ENCODE data around the gene TSPAN18. TPM values are rescaled to one million over a fixed set of nuclear protein-coding genes. Genes with fewer than 3 reads are reported as not detected.

The TSPAN18 gene
- total RNA-seq, 1 experiment from 2014 or later, result 1.8 TPM

DNA sequence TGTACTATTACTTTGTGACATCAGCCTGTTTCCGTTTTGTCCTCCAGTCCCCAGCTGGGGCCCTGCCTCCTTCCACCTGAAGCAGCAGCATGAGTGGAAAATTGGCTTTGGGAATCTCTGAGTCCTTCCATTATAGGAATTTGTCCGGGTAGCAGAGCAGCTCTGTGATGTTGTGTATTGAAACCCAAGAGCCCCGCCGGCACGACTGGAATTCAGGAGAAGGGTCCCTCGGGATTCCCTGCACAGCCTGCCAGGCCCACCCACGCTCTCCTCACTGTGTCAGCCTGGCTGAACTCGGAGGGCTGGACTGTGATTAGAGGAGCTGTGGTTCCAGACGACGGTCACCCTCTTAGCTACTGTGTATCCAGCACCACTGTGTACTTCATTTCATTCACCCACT lies 18.8 kb upstream of the TSPAN18 start:
- Histone ChIP-seq H3K9ac (ENCODE audit: low read length) (no peak overlapping the region), H3K9me3 (ENCODE audit: low read length) (no peaks in the 10 kb centered on the region), H3K9me2 (replicated peaks; ENCODE audit: insufficient read depth, low read length) (no peaks in the 10 kb centered on the region), H3K79me2 (ENCODE audit: low read length) (no peaks in the 10 kb centered on the region), H3K4me1 (ENCODE audit: low read length) (no peaks in the 10 kb centered on the region), H4K20me1 (ENCODE audit: insufficient read depth, low read depth, low read length) (no peaks in the 10 kb centered on the region), H3K4me2 (ENCODE audit: low read depth, low read length, poor library complexity, severe bottlenecking) (no peak overlapping the region), H3K27me3 (ENCODE audit: low read length) (no peaks in the 10 kb centered on the region), H3K4me3 (ENCODE audit: low read length) (no peak overlapping the region), H3K27ac (ENCODE audit: low read length) (no peak overlapping the region), H3K36me3 (ENCODE audit: insufficient read depth, low read length) (no peaks in the 10 kb centered on the region), H2AFZ (ENCODE audit: low read length) (no peak overlapping the region)
- no peak for DNase-seq

DNA sequence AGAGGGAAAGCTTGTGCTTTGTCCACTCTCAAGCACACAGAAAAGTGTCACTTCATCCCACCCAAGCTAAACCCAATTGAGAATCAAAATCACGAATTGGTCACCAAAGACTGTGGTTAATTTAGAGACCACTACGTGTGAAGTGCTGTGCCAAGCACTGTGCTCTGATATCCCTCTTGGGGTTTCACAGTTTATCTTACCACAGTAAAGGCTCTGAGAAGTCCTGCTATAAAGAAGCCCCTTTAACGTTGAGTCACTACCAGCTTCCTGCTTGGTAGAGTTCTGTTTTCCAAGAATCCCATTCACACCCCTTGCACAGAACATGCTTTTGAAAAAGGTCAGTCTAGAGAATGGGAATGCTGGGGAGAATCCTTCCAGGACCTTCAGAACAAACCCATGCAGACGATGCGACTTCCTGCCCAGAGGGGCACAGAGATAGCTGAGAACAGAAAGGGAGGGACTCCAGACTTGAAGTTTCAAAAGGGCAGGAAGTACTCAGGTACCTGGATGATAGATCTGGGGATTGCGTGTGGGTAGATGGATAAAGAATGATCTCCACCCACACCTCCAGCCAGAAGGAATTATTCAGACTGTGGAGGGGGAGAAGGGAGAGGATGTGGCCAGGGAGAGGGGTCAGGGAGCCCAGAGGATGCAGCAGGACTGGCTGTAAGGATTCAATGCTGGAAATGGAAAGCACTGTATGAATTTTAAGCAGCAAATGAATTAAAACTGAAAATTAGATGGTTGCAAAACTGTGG lies 18.1 kb upstream of the TSPAN18 start:
- H3K4me1 ChIP-seq (ENCODE audit: low read length), result no peaks in the 10 kb centered on the region
- no peak overlapping the region for H3K4me2 ChIP-seq (ENCODE audit: low read depth, low read length, poor library complexity, severe bottlenecking)

DNA sequence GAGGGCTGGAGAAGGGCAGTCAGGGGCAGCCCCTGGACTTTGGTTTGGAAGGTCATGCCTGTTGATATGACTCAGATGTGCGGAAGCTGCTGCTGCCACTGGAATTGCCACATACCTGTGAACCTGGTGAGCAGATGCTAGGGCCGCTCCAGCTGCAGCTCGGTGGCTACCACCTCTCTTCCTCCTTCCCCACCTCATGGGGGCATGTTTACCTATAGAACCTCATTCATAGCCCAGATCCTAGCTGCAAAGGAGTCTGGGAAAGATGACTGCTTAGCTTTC lies 17.5 kb upstream of the TSPAN18 start:
- Histone ChIP-seq H2AFZ (ENCODE audit: low read length) (no peak overlapping the region), H3K36me3 (ENCODE audit: insufficient read depth, low read length) (no peaks in the 10 kb centered on the region), H3K9ac (ENCODE audit: low read length) (no peak overlapping the region), H3K4me2 (ENCODE audit: low read depth, low read length, poor library complexity, severe bottlenecking) (no peak overlapping the region), H3K9me2 (replicated peaks; ENCODE audit: insufficient read depth, low read length) (no peaks in the 10 kb centered on the region), H3K9me3 (ENCODE audit: low read length) (no peaks in the 10 kb centered on the region), H3K27ac (ENCODE audit: low read length) (no peak overlapping the region), H3K4me3 (ENCODE audit: low read length) (no peak overlapping the region), H4K20me1 (ENCODE audit: insufficient read depth, low read depth, low read length) (no peaks in the 10 kb centered on the region), H3K27me3 (ENCODE audit: low read length) (no peaks in the 10 kb centered on the region), H3K79me2 (ENCODE audit: low read length) (no peaks in the 10 kb centered on the region), H3K4me1 (ENCODE audit: low read length) (no peaks in the 10 kb centered on the region)
- no peak for DNase-seq

More for the DNA sequence above, 18.1 kb upstream of the TSPAN18 start:
- Histone ChIP-seq H3K9ac (ENCODE audit: low read length) (no peak overlapping the region), H3K36me3 (ENCODE audit: insufficient read depth, low read length) (no peaks in the 10 kb centered on the region), H3K79me2 (ENCODE audit: low read length) (no peaks in the 10 kb centered on the region), H3K27ac (ENCODE audit: low read length) (no peak overlapping the region), H4K20me1 (ENCODE audit: insufficient read depth, low read depth, low read length) (no peaks in the 10 kb centered on the region), H3K9me3 (ENCODE audit: low read length) (no peaks in the 10 kb centered on the region), H3K27me3 (ENCODE audit: low read length) (no peaks in the 10 kb centered on the region), H3K4me3 (ENCODE audit: low read length) (no peak overlapping the region), H3K9me2 (replicated peaks; ENCODE audit: insufficient read depth, low read length) (no peaks in the 10 kb centered on the region), H2AFZ (ENCODE audit: low read length) (no peak overlapping the region)
- DNase-seq, result no peak

DNA sequence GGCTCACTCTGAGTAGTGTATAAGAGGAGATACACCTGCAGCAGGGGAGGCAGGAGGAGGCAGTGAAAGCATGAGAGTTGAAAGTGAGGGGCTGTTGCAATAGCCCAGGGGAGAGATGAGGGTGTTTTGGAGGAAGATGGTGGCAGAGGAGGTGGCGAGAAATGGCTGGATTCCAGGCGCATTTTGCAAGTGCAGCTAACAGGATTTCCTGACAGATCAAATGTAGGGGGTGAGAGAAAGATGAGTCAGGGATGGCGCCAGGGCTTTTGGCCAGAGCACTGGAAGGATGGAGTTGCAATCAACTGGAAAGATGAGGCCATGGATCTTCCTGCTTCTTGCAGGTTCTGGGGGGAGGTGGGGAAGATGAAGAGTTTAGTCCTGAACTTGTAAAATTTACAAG lies 16.8 kb upstream of the TSPAN18 start:
- H3K79me2 ChIP-seq (ENCODE audit: low read length), result no peaks in the 10 kb centered on the region
- H2AFZ ChIP-seq (ENCODE audit: low read length), result no peak overlapping the region
- no peak overlapping the region for H3K27ac ChIP-seq (ENCODE audit: low read length)
- no peaks in the 10 kb centered on the region for H4K20me1 ChIP-seq (ENCODE audit: insufficient read depth, low read depth, low read length)
- no peak overlapping the region for H3K9ac ChIP-seq (ENCODE audit: low read length)
- H3K4me2 ChIP-seq (ENCODE audit: low read depth, low read length, poor library complexity, severe bottlenecking), result no peak overlapping the region
- no peaks in the 10 kb centered on the region for H3K9me3 ChIP-seq (ENCODE audit: low read length)
- no peaks in the 10 kb centered on the region for H3K9me2 ChIP-seq (replicated peaks; ENCODE audit: insufficient read depth, low read length)
- no peaks in the 10 kb centered on the region for H3K36me3 ChIP-seq (ENCODE audit: insufficient read depth, low read length)
- no peaks in the 10 kb centered on the region for H3K27me3 ChIP-seq (ENCODE audit: low read length)
- H3K4me3 ChIP-seq (ENCODE audit: low read length), result no peak overlapping the region
- DNase-seq, result no peak
- no peaks in the 10 kb centered on the region for H3K4me1 ChIP-seq (ENCODE audit: low read length)

DNA sequence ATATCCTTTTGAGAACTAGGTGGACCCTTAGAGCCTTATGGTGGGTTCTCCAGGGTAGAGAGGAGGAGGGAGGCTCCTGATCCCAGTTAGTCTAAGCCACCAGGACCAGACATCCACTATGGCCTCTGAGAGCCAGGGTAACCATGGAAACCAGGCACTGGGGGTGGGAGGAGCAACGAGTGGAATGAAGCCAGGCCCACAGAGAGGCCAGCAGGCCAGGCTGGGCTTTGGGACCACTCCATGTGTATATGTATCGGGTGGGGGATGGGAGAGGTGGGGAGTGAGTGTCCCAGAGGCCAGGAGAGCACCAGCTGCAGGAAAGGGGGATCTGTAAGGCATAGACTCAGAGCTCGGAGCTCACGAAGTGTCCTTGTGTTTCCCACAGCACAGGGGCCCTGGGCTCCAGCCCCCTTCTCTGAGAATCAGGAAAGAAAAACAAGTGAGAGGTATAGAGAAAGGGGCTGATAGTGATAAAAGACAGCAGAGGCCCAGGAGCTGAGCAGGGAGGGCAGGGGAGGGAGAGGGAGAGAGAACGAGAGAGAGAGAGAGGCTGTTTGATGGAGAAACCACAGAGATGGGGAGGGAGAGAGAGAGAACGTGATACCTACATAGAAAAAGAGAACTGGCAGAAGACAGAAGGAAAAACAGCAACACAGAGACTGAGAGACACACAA lies 15.5 kb upstream of the TSPAN18 start:
- H3K4me1 ChIP-seq (ENCODE audit: low read length), result no peaks in the 10 kb centered on the region
- no peaks in the 10 kb centered on the region for H3K9me2 ChIP-seq (replicated peaks; ENCODE audit: insufficient read depth, low read length)
- no peak overlapping the region for H3K9ac ChIP-seq (ENCODE audit: low read length)
- H3K9me3 ChIP-seq (ENCODE audit: low read length), result no peaks in the 10 kb centered on the region
- no peak overlapping the region for H3K27ac ChIP-seq (ENCODE audit: low read length)
- no peaks in the 10 kb centered on the region for H4K20me1 ChIP-seq (ENCODE audit: insufficient read depth, low read depth, low read length)
- no peaks in the 10 kb centered on the region for H3K27me3 ChIP-seq (ENCODE audit: low read length)
- no peak overlapping the region for H2AFZ ChIP-seq (ENCODE audit: low read length)
- no peaks in the 10 kb centered on the region for H3K36me3 ChIP-seq (ENCODE audit: insufficient read depth, low read length)
- no peak for DNase-seq
- H3K79me2 ChIP-seq (ENCODE audit: low read length), result no peaks in the 10 kb centered on the region
- H3K4me3 ChIP-seq (ENCODE audit: low read length), result no peak overlapping the region
- no peak overlapping the region for H3K4me2 ChIP-seq (ENCODE audit: low read depth, low read length, poor library complexity, severe bottlenecking)

DNA sequence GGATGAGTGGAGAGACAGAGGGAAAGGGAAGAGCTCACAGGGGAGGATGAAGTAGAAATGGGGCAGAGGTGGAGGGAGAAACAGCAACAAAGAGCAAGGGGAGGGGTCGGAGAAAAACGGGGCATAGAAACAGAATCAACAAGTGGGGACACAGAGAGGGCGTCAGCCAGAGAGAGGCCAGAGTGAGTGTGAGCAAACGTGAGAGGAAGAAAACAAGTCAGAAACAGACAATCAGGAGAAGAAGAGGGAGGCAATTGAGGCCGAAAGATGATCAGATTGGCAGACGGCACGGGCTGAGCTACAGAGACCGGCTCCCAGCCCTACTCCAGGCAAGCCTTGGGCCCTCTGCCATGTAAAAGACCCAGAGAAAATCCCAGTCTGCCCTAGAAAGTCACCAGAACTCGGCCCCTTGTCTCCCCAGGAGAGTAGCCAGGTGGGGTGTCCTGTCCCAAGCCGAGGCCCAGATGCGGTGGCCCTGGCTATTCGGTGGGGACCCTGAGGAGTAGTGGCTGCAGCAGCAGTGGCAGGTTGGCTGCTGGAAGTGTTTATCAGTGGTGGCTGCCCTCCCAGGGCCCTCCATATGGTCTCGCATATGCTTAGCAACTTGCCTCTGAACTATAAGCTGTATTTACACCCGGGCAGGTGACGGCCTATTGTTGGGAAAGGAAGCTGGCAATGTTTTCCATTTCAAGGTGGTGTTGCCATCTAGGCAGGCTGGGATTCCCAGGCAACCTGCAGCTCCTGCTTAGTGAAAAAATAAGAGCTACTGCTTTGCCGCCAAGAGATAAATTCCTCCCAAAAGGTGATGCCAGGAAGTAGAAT lies 14.8 kb upstream of the TSPAN18 start:
- Histone ChIP-seq H3K79me2 (ENCODE audit: low read length) (no peaks in the 10 kb centered on the region), H3K27ac (ENCODE audit: low read length) (no peak overlapping the region), H3K4me2 (ENCODE audit: low read depth, low read length, poor library complexity, severe bottlenecking) (no peak overlapping the region), H3K36me3 (ENCODE audit: insufficient read depth, low read length) (no peaks in the 10 kb centered on the region), H2AFZ (ENCODE audit: low read length) (no peak overlapping the region), H3K9me2 (replicated peaks; ENCODE audit: insufficient read depth, low read length) (no peaks in the 10 kb centered on the region), H3K4me1 (ENCODE audit: low read length) (no peaks in the 10 kb centered on the region), H3K9ac (ENCODE audit: low read length) (no peak overlapping the region), H3K27me3 (ENCODE audit: low read length) (no peaks in the 10 kb centered on the region), H3K4me3 (ENCODE audit: low read length) (no peak overlapping the region), H4K20me1 (ENCODE audit: insufficient read depth, low read depth, low read length) (no peaks in the 10 kb centered on the region), H3K9me3 (ENCODE audit: low read length) (no peaks in the 10 kb centered on the region)
- no peak for DNase-seq

DNA sequence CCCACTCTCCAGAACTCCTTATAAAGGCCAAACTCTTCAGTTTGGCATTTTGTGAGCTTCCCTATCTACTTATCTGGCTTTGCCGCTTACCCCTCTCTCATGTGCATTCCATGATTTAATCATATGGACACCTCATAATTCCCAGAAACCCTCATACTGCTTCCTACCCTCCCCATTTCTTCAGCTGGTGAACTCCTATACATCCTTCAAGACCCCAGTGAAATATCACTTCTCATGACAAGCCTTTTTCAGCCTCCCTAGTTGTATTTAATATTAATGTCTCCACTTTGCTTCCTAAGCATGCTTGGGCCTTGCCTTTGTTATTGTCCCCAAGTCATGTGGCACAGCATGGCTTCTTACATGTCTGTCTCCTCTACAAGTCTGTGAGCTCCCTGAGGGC lies 13.7 kb upstream of the TSPAN18 start:
- no peaks in the 10 kb centered on the region for H3K79me2 ChIP-seq (ENCODE audit: low read length)
- no peaks in the 10 kb centered on the region for H3K4me1 ChIP-seq (ENCODE audit: low read length)
- H3K27ac ChIP-seq (ENCODE audit: low read length), result no peak overlapping the region
- no peak for DNase-seq
- no peak overlapping the region for H3K9ac ChIP-seq (ENCODE audit: low read length)
- no peaks in the 10 kb centered on the region for H3K9me2 ChIP-seq (replicated peaks; ENCODE audit: insufficient read depth, low read length)
- no peaks in the 10 kb centered on the region for H3K36me3 ChIP-seq (ENCODE audit: insufficient read depth, low read length)
- no peaks in the 10 kb centered on the region for H3K9me3 ChIP-seq (ENCODE audit: low read length)
- no peaks in the 10 kb centered on the region for H3K27me3 ChIP-seq (ENCODE audit: low read length)
- H3K4me2 ChIP-seq (ENCODE audit: low read depth, low read length, poor library complexity, severe bottlenecking), result no peak overlapping the region
- H4K20me1 ChIP-seq (ENCODE audit: insufficient read depth, low read depth, low read length), result no peaks in the 10 kb centered on the region
- no peak overlapping the region for H2AFZ ChIP-seq (ENCODE audit: low read length)
- no peak overlapping the region for H3K4me3 ChIP-seq (ENCODE audit: low read length)

DNA sequence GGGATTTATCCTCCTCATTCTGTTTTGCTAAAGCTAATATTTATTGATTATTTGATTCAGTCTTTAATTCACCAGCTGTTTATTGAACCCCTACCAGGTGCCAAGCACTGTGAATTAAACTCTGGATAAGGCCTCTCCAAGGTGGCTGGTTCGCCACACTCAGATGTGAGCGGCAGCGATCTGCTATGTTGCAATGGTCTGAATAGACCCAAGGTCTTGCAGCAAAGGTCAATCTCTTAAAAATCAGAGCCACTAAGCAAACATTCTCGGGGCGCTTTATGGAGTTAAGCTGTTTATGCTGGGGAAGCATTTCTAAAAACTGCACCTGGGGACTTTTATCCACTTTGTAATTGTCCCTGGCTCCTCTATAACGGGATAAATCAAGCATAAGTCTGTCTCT lies 10.5 kb upstream of the TSPAN18 start:
- H3K9me2 ChIP-seq (replicated peaks; ENCODE audit: insufficient read depth, low read length), result no peaks in the 10 kb centered on the region
- no peaks in the 10 kb centered on the region for H3K9me3 ChIP-seq (ENCODE audit: low read length)
- H3K4me3 ChIP-seq (ENCODE audit: low read length), result no peak overlapping the region
- H2AFZ ChIP-seq (ENCODE audit: low read length), result no peak overlapping the region
- H3K36me3 ChIP-seq (ENCODE audit: insufficient read depth, low read length), result no peaks in the 10 kb centered on the region
- H3K27ac ChIP-seq (ENCODE audit: low read length), result no peak overlapping the region
- no peak for DNase-seq
- H3K27me3 ChIP-seq (ENCODE audit: low read length), result no peaks in the 10 kb centered on the region
- no peaks in the 10 kb centered on the region for H4K20me1 ChIP-seq (ENCODE audit: insufficient read depth, low read depth, low read length)
- no peak overlapping the region for H3K4me2 ChIP-seq (ENCODE audit: low read depth, low read length, poor library complexity, severe bottlenecking)
- H3K79me2 ChIP-seq (ENCODE audit: low read length), result no peaks in the 10 kb centered on the region
- no peak overlapping the region for H3K9ac ChIP-seq (ENCODE audit: low read length)
- no peaks in the 10 kb centered on the region for H3K4me1 ChIP-seq (ENCODE audit: low read length)

Data from Karpas-422 (cell line).